NCI-H1930 (cell line): ENCODE measurements around the gene NUP93.

Source experiments
- DNase-seq, 2 experiments: peaks; one replicate each; lab custom pipeline; 2025; lab: John Stamatoyannopoulos, UW

Gene NUP93

DNA sequence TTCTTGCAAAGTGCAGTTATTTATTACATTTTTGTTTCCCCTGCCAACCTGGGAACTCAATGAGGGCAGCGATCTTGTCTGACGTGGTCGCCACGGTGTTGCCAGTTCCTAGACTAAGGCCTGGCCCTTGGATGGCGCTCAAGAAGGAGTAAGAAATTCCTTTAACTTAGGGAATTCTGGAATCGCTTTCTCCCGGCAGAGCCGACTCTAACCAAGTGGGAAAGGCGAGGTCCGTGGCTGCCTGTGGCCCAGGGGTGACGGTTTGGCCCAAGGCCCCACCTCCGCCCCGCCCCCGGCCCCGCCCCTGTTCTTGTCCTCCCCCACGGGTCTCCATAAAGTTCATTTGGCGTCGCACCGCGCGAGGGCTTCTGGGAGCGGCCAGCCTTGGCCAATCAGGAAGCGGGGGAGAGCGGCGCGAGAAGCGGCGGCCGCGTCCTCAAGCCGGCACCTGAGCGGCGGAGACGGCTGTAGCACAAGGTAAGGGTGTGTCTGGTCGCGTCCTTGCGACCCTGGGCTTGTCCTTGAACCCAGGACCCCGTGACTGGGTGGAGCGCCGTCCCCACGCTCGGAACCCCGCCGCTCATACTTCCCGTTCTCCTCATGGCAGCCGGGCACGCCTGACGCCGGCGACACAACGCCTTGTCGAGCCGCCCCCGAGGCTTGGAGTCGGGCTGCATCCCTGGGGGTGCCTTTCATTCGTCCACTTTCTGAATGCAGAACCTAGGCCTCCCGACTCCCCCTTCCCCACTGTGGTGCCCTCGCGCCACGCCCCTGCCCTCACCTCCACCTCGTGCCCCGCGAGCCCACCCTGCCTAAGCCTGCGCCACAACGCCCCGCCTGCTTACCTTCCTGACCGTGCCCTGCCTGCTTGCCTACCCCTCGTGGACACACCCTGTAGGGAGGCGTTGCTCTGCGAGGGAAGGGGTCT is at the start of gene NUP93:
TSS of gene NUP93 (plus strand) at position 395 of the 928 bp plus-strand sequence. CDS start 18,119 bp downstream, outside the sequence.
- DNase-seq: peak; percentile 73 to 79

DNA sequence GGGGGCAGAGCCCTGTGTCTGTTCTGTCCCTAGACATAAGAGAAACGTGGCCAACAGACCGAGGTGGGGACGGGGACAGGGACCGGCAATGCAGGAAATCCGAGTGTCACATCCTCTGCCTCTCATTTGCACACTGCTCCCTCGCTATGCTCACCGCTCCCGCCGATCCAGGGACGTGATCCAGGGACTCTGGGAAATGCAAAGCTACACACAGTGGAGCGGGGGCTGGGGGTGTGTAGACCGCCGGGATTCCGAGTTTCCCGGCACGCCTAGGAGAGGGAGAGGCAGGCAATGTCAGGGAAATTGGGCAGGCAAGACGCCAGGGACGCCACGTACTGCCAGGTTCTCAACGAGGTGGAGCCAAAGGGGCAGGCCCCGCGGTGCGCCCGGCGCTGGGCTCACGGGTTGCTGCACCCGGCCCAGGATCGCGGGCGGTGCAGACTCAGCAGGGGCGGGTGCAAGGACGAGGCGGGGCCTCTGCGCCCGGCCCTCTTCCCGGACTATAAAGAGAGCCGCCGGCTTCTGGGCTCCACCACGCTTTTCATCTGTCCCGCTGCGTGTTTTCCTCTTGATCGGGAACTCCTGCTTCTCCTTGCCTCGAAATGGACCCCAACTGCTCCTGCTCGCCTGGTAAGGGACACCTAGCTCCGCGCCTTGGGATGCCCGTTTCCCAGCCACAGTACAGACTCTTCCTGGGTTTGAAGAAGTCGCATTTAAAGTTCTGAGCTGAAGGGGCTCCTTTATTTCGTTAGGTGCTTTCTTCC is 47.8 kb upstream of the NUP93 start, which contains the start of gene MT1X:
TSS of gene MT1X (plus strand) at position 532 of the 764 bp plus-strand sequence. CDS start at position 603, 71 bp downstream.
- DNase-seq: peak; percentile 60 to 65

DNA sequence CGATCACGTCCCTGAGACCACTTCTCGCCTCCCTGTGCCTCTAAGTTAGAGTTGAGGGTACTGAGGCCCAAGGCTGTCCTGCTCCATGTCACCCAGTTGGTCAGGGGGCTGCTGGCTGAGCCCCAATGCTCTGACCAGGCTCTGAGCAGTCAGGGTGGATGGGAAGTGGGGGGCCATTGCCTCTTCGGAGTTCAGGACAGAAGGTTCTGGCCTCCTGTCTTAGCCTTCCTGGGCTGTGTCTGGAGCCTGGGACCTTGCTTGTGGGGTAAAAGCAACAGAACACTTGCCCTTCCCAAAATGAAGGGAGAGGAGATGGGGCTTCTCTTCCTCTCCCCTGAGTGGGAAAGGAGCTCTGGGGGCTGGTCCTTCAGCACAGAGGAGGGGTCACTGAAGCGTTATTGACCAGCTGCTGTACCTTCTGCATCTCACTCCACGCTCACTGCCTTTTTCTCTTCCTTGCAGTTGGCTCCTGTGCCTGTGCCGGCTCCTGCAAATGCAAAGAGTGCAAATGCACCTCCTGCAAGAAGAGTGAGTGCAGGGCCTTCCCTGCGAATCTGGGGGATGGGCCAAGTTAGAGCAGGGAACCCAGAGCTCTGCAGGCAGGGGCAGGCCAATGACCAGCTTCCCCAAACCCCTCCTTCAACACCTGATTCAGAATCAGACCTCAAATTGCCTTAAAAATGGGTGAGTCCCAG is 47.1 kb upstream of the NUP93 start:
- no peak for DNase-seq

DNA sequence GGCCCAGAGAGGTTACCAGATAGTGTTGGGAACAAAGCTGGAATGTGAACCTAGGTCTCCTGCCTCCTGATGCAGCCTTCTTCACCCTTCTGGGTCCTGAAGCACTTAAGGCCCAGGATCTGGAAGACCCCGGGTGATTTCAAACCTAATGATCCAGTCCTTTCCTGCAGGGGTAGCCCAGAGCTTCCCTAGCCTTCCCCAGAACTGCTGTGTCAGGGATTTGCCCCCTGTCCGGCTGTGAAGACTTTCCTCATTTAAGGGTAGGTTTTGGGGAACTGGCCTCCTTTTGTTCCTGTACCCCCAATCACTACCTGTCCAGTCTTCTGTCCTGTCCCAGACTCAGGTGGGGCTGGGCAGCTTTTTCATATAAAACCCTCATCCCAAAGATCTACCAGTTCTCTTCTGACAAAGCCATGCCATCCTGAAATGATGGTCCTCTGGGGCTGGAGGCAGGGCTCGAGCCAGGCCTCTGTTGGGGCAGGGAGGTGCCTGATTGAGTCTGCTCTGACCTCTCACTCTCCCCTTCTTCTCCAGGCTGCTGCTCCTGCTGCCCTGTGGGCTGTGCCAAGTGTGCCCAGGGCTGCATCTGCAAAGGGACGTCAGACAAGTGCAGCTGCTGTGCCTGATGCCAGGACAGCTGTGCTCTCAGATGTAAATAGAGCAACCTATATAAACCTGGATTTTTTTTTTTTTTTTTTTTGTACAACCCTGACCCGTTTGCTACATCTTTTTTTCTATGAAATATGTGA is 46.3 kb upstream of the NUP93 start:
- no peak for DNase-seq

DNA sequence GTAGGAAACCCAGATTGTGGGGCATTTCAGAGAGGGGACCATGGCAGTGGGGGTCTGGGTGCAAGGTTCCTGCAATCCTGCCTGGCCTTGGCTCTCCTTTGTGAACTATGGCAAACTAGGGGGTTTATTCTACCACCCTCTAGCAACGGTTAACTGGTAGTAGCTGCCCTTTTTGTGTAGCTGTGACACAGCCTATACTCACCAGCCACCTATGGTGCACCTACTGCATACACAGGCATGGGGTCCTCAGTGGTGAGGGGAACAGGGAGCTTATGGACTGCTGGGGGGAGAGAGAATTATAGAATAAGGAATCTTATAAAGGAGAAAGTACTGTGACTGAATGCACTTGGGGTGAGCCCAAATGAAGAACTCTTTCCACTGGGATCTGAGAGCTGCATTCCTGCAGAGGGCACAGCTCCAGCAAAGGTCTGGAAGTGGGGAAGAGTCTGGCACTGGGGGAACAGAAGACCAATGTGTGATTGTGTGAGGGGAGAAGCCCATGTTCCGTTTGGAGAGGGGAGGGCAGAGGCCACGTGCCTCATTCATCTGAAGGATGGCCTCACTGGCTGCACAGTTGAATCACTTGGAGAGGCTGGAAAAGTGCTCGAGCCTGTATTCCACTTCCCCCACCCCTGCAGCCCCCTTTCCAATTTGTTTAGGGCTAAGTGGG is 45.5 kb upstream of the NUP93 start:
- DNase-seq: no peak

DNA sequence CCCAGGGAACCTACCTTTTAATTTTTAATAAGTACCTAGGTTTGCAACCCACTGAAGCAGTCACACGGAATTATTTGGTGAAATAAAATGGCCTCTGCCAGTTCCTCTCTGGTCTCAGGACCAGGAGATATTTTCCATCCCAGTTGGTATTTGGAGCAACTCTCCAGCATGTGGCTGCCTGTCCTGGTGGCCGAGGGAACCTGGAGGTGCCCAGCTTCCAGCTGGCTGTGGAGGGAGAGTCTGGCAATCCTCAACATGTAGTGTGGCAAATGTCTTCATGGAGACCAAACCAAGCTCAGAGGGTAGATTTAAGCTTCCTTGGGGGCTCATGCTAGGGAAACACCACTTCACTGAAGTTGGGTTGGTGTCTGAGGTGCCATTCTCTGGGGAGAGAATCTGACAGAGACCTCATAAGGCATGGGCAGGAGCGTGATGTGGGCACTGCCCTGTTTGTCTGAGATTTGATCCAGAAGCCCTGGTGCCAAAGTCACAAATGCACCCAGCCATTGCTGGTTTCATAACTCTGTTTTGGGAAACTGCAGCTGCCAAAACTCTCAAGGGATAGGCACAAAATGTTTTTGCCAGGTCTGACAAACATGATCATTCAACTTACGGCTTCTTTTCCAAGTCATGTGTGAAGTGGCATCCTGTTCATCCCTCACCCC is 44.9 kb upstream of the NUP93 start:
- no peak for DNase-seq

DNA sequence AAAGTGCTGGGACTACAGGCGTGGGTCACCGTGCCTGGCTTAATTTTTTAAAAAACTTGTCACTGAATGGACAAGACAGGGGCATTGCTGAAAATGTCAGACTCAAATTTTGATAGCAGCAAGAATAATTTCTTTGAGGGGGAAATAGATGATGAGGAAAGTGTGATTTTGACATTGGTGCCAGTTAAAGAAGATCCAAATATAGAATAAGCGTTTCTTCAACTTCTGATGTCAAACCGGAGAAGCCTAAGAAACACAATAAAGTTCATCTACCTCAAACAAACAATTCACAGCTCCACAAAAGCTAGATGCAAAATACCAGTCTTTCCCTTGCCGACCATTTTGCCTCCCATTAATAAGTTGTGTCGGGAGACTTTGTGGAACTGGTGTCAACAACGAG is 43.2 kb upstream of the NUP93 start:
- no peak for DNase-seq

DNA sequence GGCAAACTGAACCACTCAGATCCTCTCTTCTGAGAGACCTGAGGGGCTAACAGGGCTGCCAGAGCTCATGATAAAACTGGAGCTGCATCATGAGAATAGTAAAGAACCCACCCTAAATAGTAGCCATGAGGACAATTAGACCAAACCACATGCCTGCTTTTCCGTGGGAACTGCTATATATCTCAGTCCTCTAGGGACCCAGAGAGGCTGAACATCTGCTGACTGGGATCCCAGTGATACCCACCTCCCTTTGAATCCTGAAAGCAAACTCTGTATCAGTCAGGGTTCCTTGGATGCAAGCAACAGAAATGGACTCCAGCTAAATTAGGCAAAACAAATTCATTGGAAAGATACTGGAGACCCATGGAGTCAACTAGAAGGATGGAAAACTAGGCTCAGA is 41.2 kb upstream of the NUP93 start:
- no peak for DNase-seq

DNA sequence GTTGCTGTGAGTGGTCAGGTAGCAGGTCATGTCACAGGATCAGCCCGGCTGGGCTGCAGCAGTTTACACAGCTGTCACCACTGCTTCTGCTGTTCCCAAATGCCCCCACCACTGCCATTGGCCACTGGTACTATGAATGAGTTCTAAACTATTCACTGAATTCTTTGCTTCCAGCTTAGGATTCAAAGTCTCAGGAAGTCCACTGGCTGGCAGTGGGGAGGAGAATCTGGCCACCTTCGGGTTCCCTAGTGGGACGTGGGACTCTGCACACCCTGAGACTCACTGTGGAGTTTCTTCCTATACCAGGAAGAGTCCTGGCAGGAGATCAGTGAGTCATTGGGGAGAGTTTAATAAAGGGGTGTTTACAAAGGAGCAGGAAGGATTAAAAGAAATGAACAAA is 40.8 kb upstream of the NUP93 start:
- DNase-seq: no peak

DNA sequence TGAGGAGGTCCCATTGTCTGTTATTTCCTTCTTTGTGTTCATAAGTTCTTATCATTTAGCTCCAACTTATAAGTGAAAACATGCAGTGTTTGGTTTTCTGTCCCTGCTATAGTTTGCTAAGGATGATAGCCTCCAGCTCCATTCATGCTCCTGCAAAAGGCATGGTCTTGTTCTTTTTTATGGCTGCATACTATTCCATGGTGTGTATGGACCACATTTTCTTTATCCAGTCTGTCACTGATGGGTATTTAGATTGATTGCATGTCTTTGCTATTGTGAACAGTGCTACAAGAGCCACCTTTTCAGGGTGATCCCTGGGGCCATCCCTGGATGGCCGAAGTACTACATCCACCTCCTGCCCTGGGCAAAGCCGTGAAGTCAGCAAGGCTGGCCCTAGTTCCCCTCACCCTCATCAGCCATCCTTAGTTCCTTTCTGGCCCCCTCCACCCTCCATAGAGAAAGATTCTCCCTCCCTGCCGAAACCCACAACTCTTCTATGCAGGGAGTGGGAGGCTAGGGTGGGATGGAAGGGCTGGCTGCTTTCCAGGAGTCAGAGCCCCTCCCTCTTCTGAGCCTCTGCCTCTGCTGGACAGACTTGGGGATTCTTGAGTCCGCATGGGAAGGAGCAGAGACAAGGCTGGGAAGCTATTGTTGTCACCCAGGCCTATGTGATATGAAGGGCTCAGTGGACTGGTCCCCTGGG is 39.4 kb upstream of the NUP93 start:
- DNase-seq: no peak

DNA sequence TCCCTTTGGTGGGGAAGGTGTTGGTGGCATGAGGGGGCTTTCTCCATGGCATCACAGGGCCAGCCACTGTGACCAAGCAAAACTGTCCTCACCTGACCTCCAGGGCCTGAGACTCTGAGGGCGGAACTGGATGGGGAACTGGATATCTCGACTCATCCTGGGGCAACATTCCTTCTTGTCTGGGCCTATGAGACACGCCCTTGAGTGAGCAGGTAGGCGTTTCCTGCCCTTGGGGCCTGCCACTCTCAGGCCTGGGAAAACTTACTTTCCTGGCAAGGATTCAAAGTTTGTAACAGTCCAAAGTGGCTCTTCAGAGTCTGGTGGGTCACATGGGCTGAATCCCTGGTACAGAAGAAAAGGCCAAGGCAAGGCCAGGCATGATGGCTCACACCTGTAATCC is 38.0 kb upstream of the NUP93 start:
- no peak for DNase-seq

DNA sequence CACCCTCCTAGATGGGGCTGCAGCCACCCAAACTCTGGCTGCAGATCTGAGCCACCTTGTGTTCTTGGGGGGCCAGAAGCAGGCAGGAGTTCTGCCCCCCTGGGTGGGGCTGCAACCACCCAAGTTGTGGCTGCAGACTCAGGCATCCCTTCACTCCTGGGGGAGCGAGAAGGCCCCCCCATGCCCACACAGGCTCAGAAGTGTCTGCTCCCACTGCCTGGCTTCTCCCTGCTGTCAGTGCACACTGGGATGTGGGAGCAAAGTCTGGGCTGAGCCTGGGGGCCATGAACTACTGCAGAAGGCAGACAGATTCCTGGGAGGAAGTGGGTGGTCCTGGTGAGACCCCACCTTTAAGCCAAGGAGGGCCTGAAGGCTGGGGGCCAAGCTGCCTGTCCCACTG is 34.7 kb upstream of the NUP93 start:
- no peak for DNase-seq

DNA sequence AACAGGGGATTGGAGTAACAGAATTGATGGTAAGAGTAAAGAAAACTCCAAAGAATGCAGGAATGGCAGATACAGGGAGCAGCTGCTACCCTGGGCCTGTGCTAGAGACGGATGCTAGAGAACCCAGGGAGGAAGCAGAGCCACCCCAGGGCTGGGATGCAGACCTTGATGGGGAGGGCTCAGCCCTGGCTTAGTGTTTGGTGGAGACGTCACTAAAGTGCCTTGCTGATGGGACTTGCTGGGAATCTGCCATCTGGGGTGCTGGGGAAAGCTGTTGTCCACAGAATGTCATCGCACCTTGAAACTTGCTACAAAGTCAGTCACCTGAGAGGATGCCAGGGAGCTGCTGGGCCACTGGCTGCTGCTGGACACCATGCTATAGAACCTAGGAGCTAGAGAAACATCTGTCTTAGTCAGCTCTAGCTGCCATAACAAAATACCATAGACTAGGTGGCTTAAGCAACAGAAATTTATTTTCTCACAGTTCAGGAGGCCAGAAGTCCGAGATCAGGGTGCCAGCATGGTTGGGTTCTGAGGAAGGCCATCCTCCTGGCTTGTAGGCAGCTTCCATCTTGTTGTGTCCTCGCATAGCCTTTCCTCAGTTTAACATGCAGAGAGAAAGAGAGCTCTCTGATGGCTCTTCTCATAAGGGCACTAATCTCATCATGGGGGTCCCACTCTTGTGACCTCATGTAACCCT is 32.3 kb upstream of the NUP93 start:
- no peak for DNase-seq

DNA sequence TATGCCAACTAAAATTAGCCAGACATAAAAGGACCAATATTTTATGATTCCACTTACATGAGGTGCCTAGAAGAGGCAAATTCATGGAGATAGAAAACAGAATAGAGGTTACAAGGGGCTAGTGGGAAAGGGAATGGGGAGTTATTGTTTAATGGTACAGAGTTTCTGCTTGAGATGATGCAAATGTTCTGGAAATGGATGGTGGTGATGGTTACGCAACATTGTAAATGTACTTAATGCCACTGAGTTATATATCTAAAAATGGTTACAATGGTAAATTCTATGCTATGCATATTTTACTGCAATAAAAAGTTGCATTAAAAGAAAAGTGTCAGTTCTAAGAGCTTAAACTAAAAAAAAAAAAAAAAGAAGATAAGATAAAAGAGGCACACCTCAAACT is 29.7 kb upstream of the NUP93 start:
- DNase-seq: no peak

DNA sequence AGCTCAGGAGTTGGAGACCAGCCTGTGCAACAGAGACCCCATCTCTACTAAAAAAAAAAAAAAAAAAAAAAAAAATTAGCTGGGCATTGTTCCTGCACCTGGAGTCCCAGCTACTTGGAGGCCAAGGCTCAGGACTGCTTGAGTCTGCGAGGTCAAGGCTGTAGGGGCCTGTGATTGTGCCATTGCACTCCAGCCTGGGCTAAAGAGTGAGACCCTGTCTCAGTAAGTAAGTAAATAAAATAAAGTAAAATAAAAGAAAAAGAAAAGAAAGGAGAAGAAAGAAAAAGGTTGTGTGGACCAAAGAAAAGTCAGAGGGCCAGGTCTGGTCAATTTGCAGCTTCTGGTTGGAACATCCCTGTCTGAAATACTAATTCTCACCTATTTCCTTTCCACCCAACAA is 29.3 kb upstream of the NUP93 start:
- DNase-seq: no peak

DNA sequence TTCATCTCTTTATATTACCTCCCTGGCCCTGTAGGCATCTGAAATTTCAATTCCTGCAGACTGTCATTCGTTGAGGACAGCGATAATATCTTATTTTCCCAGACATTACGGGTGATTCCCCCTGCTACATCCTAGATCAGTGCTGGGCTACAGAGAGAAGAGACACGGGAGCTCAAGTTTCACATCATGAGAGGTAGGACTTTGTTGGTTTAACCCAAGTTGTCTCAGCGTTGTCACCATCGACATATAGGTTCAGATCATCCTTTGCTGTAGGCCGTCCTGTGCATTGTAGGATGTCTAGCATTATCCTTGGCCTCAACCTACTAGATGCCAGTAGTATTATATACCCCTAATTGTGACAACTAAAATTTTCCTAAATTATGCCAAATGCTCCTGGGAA is 28.4 kb upstream of the NUP93 start:
- no peak for DNase-seq

DNA sequence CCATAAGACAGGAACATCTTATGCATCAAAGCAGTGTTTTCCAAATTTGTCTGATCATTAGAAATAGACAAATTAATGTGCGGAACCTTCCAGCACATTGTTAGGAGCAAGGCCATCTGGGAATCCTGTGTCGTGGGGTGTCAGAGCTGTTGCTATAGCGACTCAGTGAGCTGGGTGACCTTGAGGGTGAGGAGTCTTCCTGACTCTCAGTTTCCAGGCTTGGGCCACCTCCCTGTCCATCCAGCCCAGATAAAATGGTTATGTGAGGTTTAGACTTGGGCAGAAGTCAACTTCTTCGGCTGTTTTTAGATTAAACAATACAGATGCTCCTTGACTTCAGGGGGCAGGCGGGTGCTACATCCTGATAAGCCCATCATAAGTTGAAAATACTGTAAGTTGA is 27.1 kb upstream of the NUP93 start:
- no peak for DNase-seq

DNA sequence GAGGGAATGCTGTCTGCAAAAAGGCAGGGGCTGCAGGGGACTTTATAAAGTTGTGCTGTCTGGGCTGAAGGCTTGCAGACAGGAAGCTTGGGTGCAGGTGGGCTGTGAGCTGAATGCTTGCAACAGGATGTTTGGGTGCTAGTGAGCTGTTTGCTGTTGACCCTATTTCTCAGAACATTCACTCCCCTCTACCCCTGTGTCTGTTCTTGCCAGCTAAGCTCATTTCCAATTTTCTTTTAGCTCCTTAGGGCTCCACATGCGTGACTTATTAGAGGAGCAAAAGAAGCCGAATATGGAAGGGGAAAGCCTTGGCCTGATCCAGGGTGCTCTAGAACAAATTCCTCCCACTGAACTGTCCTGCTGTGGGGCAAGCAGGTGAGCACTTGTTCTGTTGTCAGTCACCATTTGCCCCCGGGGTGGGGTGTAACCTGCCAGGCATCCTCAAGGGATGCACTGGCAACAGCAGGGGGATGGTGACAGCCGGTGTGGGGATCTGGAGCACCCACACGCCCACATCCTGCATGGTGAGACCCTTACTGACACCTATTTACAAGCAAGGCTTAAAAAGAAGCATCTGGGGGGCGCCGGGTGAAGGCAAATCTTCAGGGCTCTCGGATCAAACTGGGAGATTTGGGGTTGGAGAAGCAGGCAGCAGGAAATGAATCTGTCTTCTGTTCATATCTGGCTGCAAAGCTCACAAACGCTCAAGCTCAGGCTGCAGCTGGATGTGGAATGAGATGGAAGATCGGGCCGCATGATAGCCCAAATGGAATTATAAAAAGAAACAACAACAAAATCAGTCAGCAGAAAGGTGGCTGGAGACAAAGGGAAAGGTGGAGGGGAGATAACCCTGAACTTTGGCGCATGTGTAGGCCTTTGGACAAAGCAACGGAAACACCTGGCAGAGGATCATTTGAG is 21.1 kb upstream of the NUP93 start:
- DNase-seq: no peak
